Ishikawa (cell line): Measurements from ENCODE around the gene C10orf53.

Experiments
- EP300 ChIP-seq: IDR thresholded peaks from 2 replicates; pipeline ENCODE4 v1.6.1; 2012; ENCODE audit warnings: borderline replicate concordance
- RAD21 ChIP-seq: IDR thresholded peaks from 2 replicates; pipeline ENCODE4 v1.6.1; 2012; ENCODE audit warnings: low read depth
- TAF1 ChIP-seq: IDR thresholded peaks from 2 replicates; pipeline ENCODE4 v1.6.1; 2012; ENCODE audit warnings: low read depth, mild to moderate bottlenecking

DNA sequence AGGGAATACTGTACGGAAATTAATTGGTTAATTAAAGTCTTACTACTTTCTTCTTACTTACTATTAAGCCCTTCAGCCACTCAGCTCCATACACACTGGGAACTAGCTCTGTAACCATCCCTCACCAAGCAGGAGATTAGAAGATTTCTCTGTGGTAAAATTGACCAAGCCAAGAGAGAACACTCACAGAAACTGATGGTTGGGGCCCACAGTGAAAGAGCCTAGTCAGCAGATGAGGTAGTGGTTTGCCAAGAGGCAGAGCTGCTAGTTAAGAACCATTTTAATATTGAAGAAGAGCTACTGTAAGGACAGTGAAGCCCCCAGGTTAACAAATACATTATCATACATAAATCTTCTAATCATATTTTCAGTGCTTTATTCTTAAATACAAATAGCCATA, 21.8 kb upstream of the C10orf53 start:
- TF ChIP-seq TAF1 (no peak), RAD21 (no peak), EP300 (no peak)
